Omental fat pad (tissue), 4 donors: ENCODE data around the gene DDX5. TPM values are rescaled to one million over a fixed set of nuclear protein-coding genes. Genes with fewer than 3 reads are reported as not detected.

Experiments
- ATAC-seq: fragments of 150-250 bp; one replicate; pipeline ENCODE4 v1.9.1; 2016; ENCODE audit warnings: mild to moderate bottlenecking, moderate library complexity; ENCODE audit not compliant: low FRiP score
- DNase-seq: peaks from one replicate; pipeline ENCODE4 v3.0.0-alpha.2; 2019; ENCODE audit warnings: low spot score
- CTCF ChIP-seq, 3 donors: fragments of 450-650 bp; IDR thresholded peaks; one replicate each; pipeline ENCODE4 v1.5.1; 2016 to 2017; ENCODE audit warnings: antibody characterized with exemption in 3 of 3, mild to moderate bottlenecking in 3 of 3, moderate library complexity in 2 of 3
- total RNA-seq, 4 donors: library from RNA; depleted of rRNA; stranded (reverse); fragments of >200 nt; gene quantifications; one replicate each; pipeline ENCODE4 v1.1.0, GENCODE V29; 2016

DDX5 gene
- 100 to 1,000 TPM; 584 to 997 (median 913) TPM for total RNA-seq

GRCh38 chr17:64506201-64506575, at the start of gene DDX5:
Gene DDX5, minus strand, starts transcription at chr17:64506289. Its CDS starts 170 bp downstream, at chr17:64506119.
- peak; percentile 82 for ATAC-seq

GRCh38 chr17:64555281-64555680, 49.2 kb upstream of the DDX5 start:
- ATAC-seq (no peak), DNase-seq (no peak)
- no peak for TF ChIP-seq CTCF (IDR thresholded peaks at IDR 0.05)

More at GRCh38 chr17:64506201-64506575, at the start of gene DDX5:
- DNase-seq, result peak; percentile 90
- TF ChIP-seq CTCF (IDR thresholded peaks at IDR 0.05), result no peak

GRCh38 chr17:64554028-64554637, 48.0 kb upstream of the DDX5 start:
- ATAC-seq (no peak), DNase-seq (no peak)
- TF ChIP-seq CTCF (IDR thresholded peaks at IDR 0.05), result no peak

- DNase-seq, result no peak
- ATAC-seq, result no peak
- TF ChIP-seq CTCF (IDR thresholded peaks at IDR 0.05), result no peak
Observed at GRCh38 chr17:64551461-64551860, 45.4 kb upstream of the DDX5 start.

- ATAC-seq, result no peak
Observed at GRCh38 chr17:64547319-64547718, 41.2 kb upstream of the DDX5 start.

GRCh38 chr17:64546716-64547115, 40.6 kb upstream of the DDX5 start:
- no peak for ATAC-seq
- DNase-seq, result no peak
- no peak for TF ChIP-seq CTCF (IDR thresholded peaks at IDR 0.05)

More at GRCh38 chr17:64547319-64547718, 41.2 kb upstream of the DDX5 start:
- no peak for DNase-seq
- no peak for TF ChIP-seq CTCF (IDR thresholded peaks at IDR 0.05)

GRCh38 chr17:64544742-64545141, 38.7 kb upstream of the DDX5 start:
- TF ChIP-seq CTCF (IDR thresholded peaks at IDR 0.05), result no peak
- ATAC-seq (no peak), DNase-seq (no peak)
